ENCODE results near the gene TACC3. TPM values are rescaled to one million over a fixed set of nuclear protein-coding genes. Genes with fewer than 3 reads are reported as not detected.

Gene TACC3
- 11.9 TPM for polyA plus RNA-seq (2013, experiment 1 of 2)
- 10.9 TPM for polyA plus RNA-seq (2013, experiment 2 of 2)

DNA sequence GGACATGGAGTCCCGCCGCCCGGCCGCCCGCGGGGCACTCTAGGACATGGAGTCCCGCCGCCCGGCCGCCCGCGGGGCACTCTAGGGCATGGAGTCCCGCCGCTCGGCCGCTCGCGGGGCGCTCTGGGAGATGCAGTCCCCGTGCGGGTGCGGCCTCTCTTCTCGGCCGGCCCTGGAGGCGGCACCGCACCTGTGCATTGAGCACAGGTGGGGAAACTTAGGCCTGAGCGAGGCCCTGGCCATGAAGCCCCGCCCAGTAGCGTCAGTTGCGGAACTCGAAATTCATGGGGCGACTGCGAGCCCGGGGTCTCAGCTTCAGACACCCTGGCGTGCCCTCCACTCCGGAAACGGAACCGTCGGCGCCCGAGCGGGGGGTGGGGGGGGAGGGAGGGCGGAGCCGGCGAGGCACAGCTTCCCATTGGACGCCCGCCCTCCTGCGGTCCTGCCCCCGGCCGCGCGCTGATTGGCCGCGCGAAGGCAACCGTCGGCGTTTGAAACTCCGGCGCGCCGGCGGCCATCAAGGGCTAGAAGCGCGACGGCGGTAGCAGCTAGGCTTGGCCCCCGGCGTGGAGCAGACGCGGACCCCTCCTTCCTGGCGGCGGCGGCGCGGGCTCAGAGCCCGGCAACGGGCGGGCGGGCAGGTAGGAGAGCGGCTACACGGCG is at the start of gene TACC3, which contains the start of gene TMEM129:
Gene TACC3, plus strand, starts transcription at position 519 of the 663 bp plus-strand sequence. CDS start 1,901 bp downstream, outside the sequence.
Gene TMEM129, minus strand, starts transcription at position 321 of the 663 bp plus-strand sequence. CDS start 486 bp downstream, outside the sequence.
- peak within 1 kb of the TSS; percentile 81 for H3K27ac ChIP-seq (ENCODE audit: low read length, poor library complexity, severe bottlenecking)
- no peaks in the 10 kb centered on the region for H3K9me3 ChIP-seq (ENCODE audit: control insufficient read depth, low read length)
- peaks cover 47% of the 10 kb centered on the region for H3K4me1 ChIP-seq (ENCODE audit: control insufficient read depth, insufficient read depth, low read depth, low read length)
- peak within 1 kb of the TSS in 1 of 2 experiments; percentile 55 for H2BK12ac ChIP-seq (ENCODE audit: low read length in 2 of 2)
- WGBS: 0% methylated on average over 53 of the region's 83 CpGs
- no peak within 1 kb of the TSS for H2AK5ac ChIP-seq (ENCODE audit: low read length, severe bottlenecking)
- H4K91ac ChIP-seq (ENCODE audit: low read length): peak within 1 kb of the TSS; percentile 89
- peak within 1 kb of the TSS; percentile 81 for H3K4me2 ChIP-seq (ENCODE audit: low read length, poor library complexity, severe bottlenecking)
- peaks cover 36 to 44% of the 10 kb centered on the region in 2 experiments for H3K36me3 ChIP-seq (ENCODE audit: control insufficient read depth in 1 of 2, insufficient read depth in 2 of 2, low read depth in 1 of 2, low read length in 2 of 2)
- peak within 1 kb of the TSS in 1 of 2 experiments; percentile 80 for H3K23ac ChIP-seq (ENCODE audit: low read length in 2 of 2)
- H2BK5ac ChIP-seq (ENCODE audit: low read depth, low read length, poor library complexity, severe bottlenecking): peak within 1 kb of the TSS; percentile 69
- DNase-seq: peak; percentile 91
- H3K4me3 ChIP-seq (ENCODE audit: insufficient read depth in 1 of 2, low read depth in 1 of 2, low read length in 2 of 2): peak within 1 kb of the TSS; percentile 76 to 93
- peak within 1 kb of the TSS; percentile 60 for H2BK15ac ChIP-seq (ENCODE audit: low read depth, poor library complexity, severe bottlenecking)
- peak within 1 kb of the TSS; percentile 78 to 95 for H3K18ac ChIP-seq (ENCODE audit: low read depth in 1 of 2, low read length in 2 of 2)
- H2AFZ ChIP-seq (ENCODE audit: low read depth, low read length): peak within 1 kb of the TSS; percentile 55
- H2BK120ac ChIP-seq (ENCODE audit: low read depth, low read length): no peak within 1 kb of the TSS
- no peaks in the 10 kb centered on the region for H3K27me3 ChIP-seq (ENCODE audit: control insufficient read depth in 1 of 2, insufficient read depth in 1 of 2, low read length in 2 of 2)
- peak within 1 kb of the TSS; percentile 71 to 93 for H3K4ac ChIP-seq (ENCODE audit: low read depth in 1 of 2, low read length in 2 of 2)
- H4K8ac ChIP-seq (ENCODE audit: low read length): peak within 1 kb of the TSS; percentile 100
- H3K9ac ChIP-seq (ENCODE audit: low read length): peak within 1 kb of the TSS; percentile 93
- peak within 1 kb of the TSS in 1 of 2 experiments; percentile 86 for H3K14ac ChIP-seq (ENCODE audit: low read length in 2 of 2)
- H3K79me1 ChIP-seq (replicated peaks; ENCODE audit: low read length, poor library complexity, severe bottlenecking): peaks cover 27% of the 10 kb centered on the region

DNA sequence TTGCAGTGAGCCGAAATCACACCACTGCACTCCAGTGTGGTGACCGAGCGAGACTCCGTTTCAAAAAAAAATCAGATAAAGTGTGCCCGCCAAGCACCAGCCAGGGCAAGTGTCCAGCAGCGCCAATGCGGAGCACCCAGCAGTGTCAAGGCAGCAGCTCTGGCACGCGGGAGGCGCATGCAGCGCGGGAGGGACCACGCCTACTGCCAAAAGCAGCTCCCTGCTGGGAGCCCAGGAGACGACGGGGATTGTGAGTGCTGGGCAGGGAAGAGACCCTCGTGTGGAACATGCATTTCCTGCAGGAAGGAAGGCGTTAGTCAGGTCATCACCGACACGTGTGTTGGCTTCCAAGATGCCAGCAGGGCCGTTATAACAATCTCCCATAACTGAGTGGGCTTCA is 47.6 kb upstream of the TACC3 start:
- no peak overlapping the region for H3K27ac ChIP-seq (ENCODE audit: low read length, poor library complexity, severe bottlenecking)
- H2BK12ac ChIP-seq (ENCODE audit: low read length in 2 of 2): no peak overlapping the region
- peaks cover 0 to 13% of the 10 kb centered on the region in 2 experiments for H3K36me3 ChIP-seq (ENCODE audit: control insufficient read depth in 1 of 2, insufficient read depth in 2 of 2, low read depth in 1 of 2, low read length in 2 of 2)
- H3K79me1 ChIP-seq (replicated peaks; ENCODE audit: low read length, poor library complexity, severe bottlenecking): peaks cover 4% of the 10 kb centered on the region
- no peaks in the 10 kb centered on the region for H3K9me3 ChIP-seq (ENCODE audit: control insufficient read depth, low read length)
- H3K4me2 ChIP-seq (ENCODE audit: low read length, poor library complexity, severe bottlenecking): no peak overlapping the region
- H3K4me1 ChIP-seq (ENCODE audit: control insufficient read depth, insufficient read depth, low read depth, low read length): no peaks in the 10 kb centered on the region
- H3K27me3 ChIP-seq (ENCODE audit: control insufficient read depth in 1 of 2, insufficient read depth in 1 of 2, low read length in 2 of 2): peaks cover 0 to 4% of the 10 kb centered on the region in 2 experiments
- no peak overlapping the region for H3K4ac ChIP-seq (ENCODE audit: low read depth in 1 of 2, low read length in 2 of 2)
- no peak overlapping the region for H3K4me3 ChIP-seq (ENCODE audit: insufficient read depth in 1 of 2, low read depth in 1 of 2, low read length in 2 of 2)
- DNase-seq: no peak
- H2BK15ac ChIP-seq (ENCODE audit: low read depth, poor library complexity, severe bottlenecking): no peak overlapping the region
- H2BK5ac ChIP-seq (ENCODE audit: low read depth, low read length, poor library complexity, severe bottlenecking): no peak overlapping the region
- no peak overlapping the region for H3K14ac ChIP-seq (ENCODE audit: low read length in 2 of 2)
- no peak overlapping the region for H2AK5ac ChIP-seq (ENCODE audit: low read length, severe bottlenecking)
- H2AFZ ChIP-seq (ENCODE audit: low read depth, low read length): no peak overlapping the region
- H3K18ac ChIP-seq (ENCODE audit: low read depth in 1 of 2, low read length in 2 of 2): no peak overlapping the region
- H3K9ac ChIP-seq (ENCODE audit: low read length): no peak overlapping the region
- H4K91ac ChIP-seq (ENCODE audit: low read length): no peak overlapping the region
- no peak overlapping the region for H3K23ac ChIP-seq (ENCODE audit: low read length in 2 of 2)
- WGBS: 82% methylated on average over 20 of the region's 20 CpGs
- no peak overlapping the region for H2BK120ac ChIP-seq (ENCODE audit: low read depth, low read length)
- H4K8ac ChIP-seq (ENCODE audit: low read length): no peak overlapping the region

DNA sequence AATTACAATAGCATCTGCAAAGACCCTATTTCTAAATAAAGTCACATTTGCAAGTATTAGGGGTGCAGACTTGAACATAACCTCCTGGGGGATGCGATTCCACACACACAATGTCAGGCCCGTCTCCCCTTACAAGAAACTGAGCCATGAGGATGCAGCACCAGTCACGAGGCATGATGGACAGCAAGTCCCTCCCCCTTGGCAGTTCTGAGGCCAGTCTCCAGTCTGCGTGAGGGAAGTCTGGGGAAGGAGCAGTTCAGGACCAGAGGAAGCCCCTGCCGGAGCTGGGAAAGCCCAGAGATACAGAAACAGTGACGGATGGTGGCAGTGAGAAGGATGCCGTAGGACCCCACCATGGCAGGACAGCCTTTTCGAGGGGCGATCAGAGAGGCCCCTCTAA is 46.6 kb upstream of the TACC3 start:
- no peak overlapping the region for H2AFZ ChIP-seq (ENCODE audit: low read depth, low read length)
- no peak overlapping the region for H2BK12ac ChIP-seq (ENCODE audit: low read length in 2 of 2)
- H2AK5ac ChIP-seq (ENCODE audit: low read length, severe bottlenecking): no peak overlapping the region
- no peak overlapping the region for H3K4ac ChIP-seq (ENCODE audit: low read depth in 1 of 2, low read length in 2 of 2)
- peaks cover 0 to 13% of the 10 kb centered on the region in 2 experiments for H3K36me3 ChIP-seq (ENCODE audit: control insufficient read depth in 1 of 2, insufficient read depth in 2 of 2, low read depth in 1 of 2, low read length in 2 of 2)
- H3K9ac ChIP-seq (ENCODE audit: low read length): no peak overlapping the region
- no peak overlapping the region for H3K27ac ChIP-seq (ENCODE audit: low read length, poor library complexity, severe bottlenecking)
- H4K8ac ChIP-seq (ENCODE audit: low read length): no peak overlapping the region
- no peak overlapping the region for H3K18ac ChIP-seq (ENCODE audit: low read depth in 1 of 2, low read length in 2 of 2)
- H3K4me1 ChIP-seq (ENCODE audit: control insufficient read depth, insufficient read depth, low read depth, low read length): no peaks in the 10 kb centered on the region
- H2BK120ac ChIP-seq (ENCODE audit: low read depth, low read length): no peak overlapping the region
- H4K91ac ChIP-seq (ENCODE audit: low read length): no peak overlapping the region
- H3K9me3 ChIP-seq (ENCODE audit: control insufficient read depth, low read length): no peaks in the 10 kb centered on the region
- no peak overlapping the region for H2BK5ac ChIP-seq (ENCODE audit: low read depth, low read length, poor library complexity, severe bottlenecking)
- H3K4me2 ChIP-seq (ENCODE audit: low read length, poor library complexity, severe bottlenecking): no peak overlapping the region
- H3K23ac ChIP-seq (ENCODE audit: low read length in 2 of 2): no peak overlapping the region
- H3K79me1 ChIP-seq (replicated peaks; ENCODE audit: low read length, poor library complexity, severe bottlenecking): peaks cover 4% of the 10 kb centered on the region
- DNase-seq: no peak
- H3K27me3 ChIP-seq (ENCODE audit: control insufficient read depth in 1 of 2, insufficient read depth in 1 of 2, low read length in 2 of 2): peaks cover 0 to 4% of the 10 kb centered on the region in 2 experiments
- 74% methylated on average over 9 of the region's 9 CpGs for WGBS
- no peak overlapping the region for H3K14ac ChIP-seq (ENCODE audit: low read length in 2 of 2)
- no peak overlapping the region for H2BK15ac ChIP-seq (ENCODE audit: low read depth, poor library complexity, severe bottlenecking)
- no peak overlapping the region for H3K4me3 ChIP-seq (ENCODE audit: insufficient read depth in 1 of 2, low read depth in 1 of 2, low read length in 2 of 2)

- H2AK5ac ChIP-seq (ENCODE audit: low read length, severe bottlenecking): no peak overlapping the region
- peaks cover 3% of the 10 kb centered on the region for H3K79me1 ChIP-seq (replicated peaks; ENCODE audit: low read length, poor library complexity, severe bottlenecking)
- no peak overlapping the region for H3K9ac ChIP-seq (ENCODE audit: low read length)
- no peak overlapping the region for H3K4me2 ChIP-seq (ENCODE audit: low read length, poor library complexity, severe bottlenecking)
- no peak overlapping the region for H3K18ac ChIP-seq (ENCODE audit: low read depth in 1 of 2, low read length in 2 of 2)
- no peak overlapping the region for H3K4ac ChIP-seq (ENCODE audit: low read depth in 1 of 2, low read length in 2 of 2)
- WGBS: 83% methylated on average over 19 of the region's 19 CpGs
- no peak overlapping the region for H4K8ac ChIP-seq (ENCODE audit: low read length)
- H4K91ac ChIP-seq (ENCODE audit: low read length): no peak overlapping the region
- no peak overlapping the region for H3K23ac ChIP-seq (ENCODE audit: low read length in 2 of 2)
- no peak overlapping the region for H2BK120ac ChIP-seq (ENCODE audit: low read depth, low read length)
- no peak overlapping the region for H2AFZ ChIP-seq (ENCODE audit: low read depth, low read length)
- H3K4me1 ChIP-seq (ENCODE audit: control insufficient read depth, insufficient read depth, low read depth, low read length): no peaks in the 10 kb centered on the region
- H2BK12ac ChIP-seq (ENCODE audit: low read length in 2 of 2): no peak overlapping the region
- H3K4me3 ChIP-seq (ENCODE audit: insufficient read depth in 1 of 2, low read depth in 1 of 2, low read length in 2 of 2): no peak overlapping the region
- H3K9me3 ChIP-seq (ENCODE audit: control insufficient read depth, low read length): no peaks in the 10 kb centered on the region
- H2BK5ac ChIP-seq (ENCODE audit: low read depth, low read length, poor library complexity, severe bottlenecking): no peak overlapping the region
- H2BK15ac ChIP-seq (ENCODE audit: low read depth, poor library complexity, severe bottlenecking): no peak overlapping the region
- no peak overlapping the region for H3K27ac ChIP-seq (ENCODE audit: low read length, poor library complexity, severe bottlenecking)
- H3K27me3 ChIP-seq (ENCODE audit: control insufficient read depth in 1 of 2, insufficient read depth in 1 of 2, low read length in 2 of 2): peaks cover 0 to 4% of the 10 kb centered on the region in 2 experiments
- no peak overlapping the region for H3K14ac ChIP-seq (ENCODE audit: low read length in 2 of 2)
- peaks cover 0 to 11% of the 10 kb centered on the region in 2 experiments for H3K36me3 ChIP-seq (ENCODE audit: control insufficient read depth in 1 of 2, insufficient read depth in 2 of 2, low read depth in 1 of 2, low read length in 2 of 2)
- DNase-seq: no peak
Measured at GRCh38 chr4:1675136-1675801, 46.1 kb upstream of the TACC3 start.

Measured in mesenchymal stem cell (in vitro differentiated cells and primary cell).